Measurements from ENCODE around the gene IL15. TPM values are rescaled to one million over a fixed set of nuclear protein-coding genes. Genes with fewer than 3 reads are reported as not detected.
"Not testable (repeated sequence)": the region's sequence is repeated elsewhere in the genome, so short reads cannot be mapped to it uniquely, and the experiment has no call there.

Gene IL15
- polyA plus RNA-seq, 1 donor from 2014 or later = 8.2 TPM

- H3K27me3 Mint-ChIP-seq = no peaks in the 10 kb centered on the region
- peak overlapping the region; percentile 34 to 92 (median 86) for H3K27ac Mint-ChIP-seq
- peak overlapping the region in 2 of 4 donors; percentile 24 to 82 for H3K4me3 Mint-ChIP-seq
- H3K36me3 Mint-ChIP-seq = peaks cover 7% of the 10 kb centered on the region
- H3K4me1 Mint-ChIP-seq = peaks cover 22 to 43% (median 33%) of the 10 kb centered on the region in 3 donors
- H3K9me3 Mint-ChIP-seq = peaks cover 0 to 8% (median 0%) of the 10 kb centered on the region in 3 donors
Observed at GRCh38 chr4:141705048-141705746, 68.8 kb downstream of the IL15 start.

GRCh38 chr4:141705747-141706377 is 69.5 kb downstream of the IL15 start:
- Mint-ChIP-seq H3K4me1 (peaks cover 17 to 41% (median 35%) of the 10 kb centered on the region in 3 donors), H3K4me3 (peak overlapping the region; percentile 24 to 82 (median 34)), H3K27ac (peak overlapping the region; percentile 34 to 92 (median 86)), H3K9me3 (peaks cover 0 to 8% (median 0%) of the 10 kb centered on the region in 3 donors), H3K36me3 (peaks cover 7% of the 10 kb centered on the region), H3K27me3 (no peaks in the 10 kb centered on the region)

- peaks cover 0 to 8% (median 0%) of the 10 kb centered on the region in 3 donors for H3K9me3 Mint-ChIP-seq
- peak overlapping the region; percentile 34 to 92 (median 86) for H3K27ac Mint-ChIP-seq
- H3K4me3 Mint-ChIP-seq = peak overlapping the region in 2 of 4 donors; percentile 26 to 82
- peaks cover 7% of the 10 kb centered on the region for H3K36me3 Mint-ChIP-seq
- H3K27me3 Mint-ChIP-seq = no peaks in the 10 kb centered on the region
- peaks cover 17 to 44% (median 37%) of the 10 kb centered on the region in 3 donors for H3K4me1 Mint-ChIP-seq
Observed at GRCh38 chr4:141706445-141706844, 70.1 kb downstream of the IL15 start.

- H3K9me3 Mint-ChIP-seq = peaks cover 0 to 5% (median 0%) of the 10 kb centered on the region in 3 donors
- H3K4me1 Mint-ChIP-seq = peaks cover 4 to 18% (median 13%) of the 10 kb centered on the region in 3 donors
- H3K27me3 Mint-ChIP-seq = no peaks in the 10 kb centered on the region
- H3K36me3 Mint-ChIP-seq = peaks cover 2% of the 10 kb centered on the region
- no peak overlapping the region for H3K27ac Mint-ChIP-seq
- H3K4me3 Mint-ChIP-seq = no peak overlapping the region
Observed at GRCh38 chr4:141711211-141711610, 74.8 kb downstream of the IL15 start.

GRCh38 chr4:141713185-141713584 is 76.8 kb downstream of the IL15 start:
- H3K36me3 Mint-ChIP-seq = peaks cover 2% of the 10 kb centered on the region
- no peak overlapping the region for H3K27ac Mint-ChIP-seq
- peaks cover 0 to 5% (median 0%) of the 10 kb centered on the region in 3 donors for H3K9me3 Mint-ChIP-seq
- H3K4me1 Mint-ChIP-seq = peaks cover 4 to 13% (median 8%) of the 10 kb centered on the region in 3 donors
- no peak overlapping the region for H3K4me3 Mint-ChIP-seq
- no peaks in the 10 kb centered on the region for H3K27me3 Mint-ChIP-seq

- Mint-ChIP-seq H3K36me3 (peaks cover 2% of the 10 kb centered on the region), H3K27ac (no peak overlapping the region), H3K27me3 (no peaks in the 10 kb centered on the region), H3K4me3 (no peak overlapping the region), H3K9me3 (peaks cover 0 to 5% (median 0%) of the 10 kb centered on the region in 3 donors), H3K4me1 (peaks cover 0 to 8% (median 4%) of the 10 kb centered on the region in 3 donors)
Observed at GRCh38 chr4:141713771-141714445, 77.5 kb downstream of the IL15 start.

- Mint-ChIP-seq H3K36me3 (peaks cover 9% of the 10 kb centered on the region), H3K9me3 (peaks cover 0 to 5% (median 0%) of the 10 kb centered on the region in 3 donors), H3K27me3 (no peaks in the 10 kb centered on the region), H3K27ac (no peak overlapping the region), H3K4me1 (peaks cover 0 to 5% (median 0%) of the 10 kb centered on the region in 3 donors), H3K4me3 (no peak overlapping the region)
Observed at GRCh38 chr4:141719585-141719984, 83.2 kb downstream of the IL15 start.

- peaks cover 11% of the 10 kb centered on the region for H3K36me3 Mint-ChIP-seq
- H3K9me3 Mint-ChIP-seq = peaks cover 0 to 5% (median 0%) of the 10 kb centered on the region in 3 donors
- H3K4me1 Mint-ChIP-seq = peaks cover 0 to 2% (median 0%) of the 10 kb centered on the region in 3 donors
- H3K27me3 Mint-ChIP-seq = no peaks in the 10 kb centered on the region
- no peak overlapping the region for H3K4me3 Mint-ChIP-seq
- no peak overlapping the region for H3K27ac Mint-ChIP-seq
Observed at GRCh38 chr4:141721174-141721573, 84.8 kb downstream of the IL15 start.

GRCh38 chr4:141724646-141725045 is 88.3 kb downstream of the IL15 start:
- no peaks in the 10 kb centered on the region for H3K27me3 Mint-ChIP-seq
- peaks cover 0 to 2% (median 0%) of the 10 kb centered on the region in 3 donors for H3K4me1 Mint-ChIP-seq
- H3K27ac Mint-ChIP-seq = no peak overlapping the region
- no peaks in the 10 kb centered on the region for H3K9me3 Mint-ChIP-seq
- H3K36me3 Mint-ChIP-seq = peaks cover 7% of the 10 kb centered on the region
- H3K4me3 Mint-ChIP-seq = no peak overlapping the region

- H3K27me3 Mint-ChIP-seq = no peaks in the 10 kb centered on the region
- H3K4me3 Mint-ChIP-seq = no peak overlapping the region
- peaks cover 13% of the 10 kb centered on the region for H3K36me3 Mint-ChIP-seq
- H3K4me1 Mint-ChIP-seq = peaks cover 0 to 5% (median 0%) of the 10 kb centered on the region in 3 donors
- no peak overlapping the region for H3K27ac Mint-ChIP-seq
- peaks cover 0 to 2% (median 0%) of the 10 kb centered on the region in 3 donors for H3K9me3 Mint-ChIP-seq
Observed at GRCh38 chr4:141727420-141727819, 91.0 kb downstream of the IL15 start.

- no peak overlapping the region for H3K4me3 Mint-ChIP-seq
- no peaks in the 10 kb centered on the region for H3K27me3 Mint-ChIP-seq
- H3K27ac Mint-ChIP-seq = peak overlapping the region in 1 of 3 donors; percentile 33
- H3K9me3 Mint-ChIP-seq = peaks cover 0 to 3% (median 0%) of the 10 kb centered on the region in 3 donors
- peaks cover 0 to 3% (median 0%) of the 10 kb centered on the region in 3 donors for H3K4me1 Mint-ChIP-seq
- H3K36me3 Mint-ChIP-seq = peaks cover 10% of the 10 kb centered on the region
Observed at GRCh38 chr4:141730805-141731204, 94.4 kb downstream of the IL15 start.

GRCh38 chr4:141731481-141731880 is 95.1 kb downstream of the IL15 start:
- no peak overlapping the region for H3K4me3 Mint-ChIP-seq
- no peak overlapping the region for H3K27ac Mint-ChIP-seq
- H3K36me3 Mint-ChIP-seq = peaks cover 10% of the 10 kb centered on the region
- H3K4me1 Mint-ChIP-seq = peaks cover 0 to 3% (median 0%) of the 10 kb centered on the region in 3 donors
- no peaks in the 10 kb centered on the region for H3K27me3 Mint-ChIP-seq
- H3K9me3 Mint-ChIP-seq = peaks cover 3 to 5% (median 5%) of the 10 kb centered on the region in 3 donors

GRCh38 chr4:141739636-141740035 is 103.3 kb downstream of the IL15 start:
- Mint-ChIP-seq H3K36me3 (no peaks in the 10 kb centered on the region), H3K9me3 (peaks cover 17 to 42% (median 26%) of the 10 kb centered on the region in 3 donors), H3K4me1 (no peaks in the 10 kb centered on the region)

GRCh38 chr4:141746026-141746425 is 109.6 kb downstream of the IL15 start:
- Mint-ChIP-seq H3K36me3 (no peaks in the 10 kb centered on the region), H3K4me1 (no peaks in the 10 kb centered on the region), H3K9me3 (peaks cover 14 to 25% (median 21%) of the 10 kb centered on the region in 3 donors), H3K27me3 (no peaks in the 10 kb centered on the region), H3K27ac (no peak overlapping the region), H3K4me3 (no peak overlapping the region)

More at GRCh38 chr4:141739636-141740035, 103.3 kb downstream of the IL15 start:
- H3K27ac Mint-ChIP-seq = peak overlapping the region in 1 of 3 donors; percentile 39
- no peak overlapping the region for H3K4me3 Mint-ChIP-seq
- H3K27me3 Mint-ChIP-seq = no peaks in the 10 kb centered on the region

GRCh38 chr4:141751806-141752205 is 115.4 kb downstream of the IL15 start:
- not testable (repeated sequence) for H3K27ac Mint-ChIP-seq, H3K27me3 Mint-ChIP-seq, H3K4me3 Mint-ChIP-seq, H3K9me3 Mint-ChIP-seq, H3K36me3 Mint-ChIP-seq, H3K4me1 Mint-ChIP-seq
